ENCODE data around the gene TEX13C. TPM values are rescaled to one million over a fixed set of nuclear protein-coding genes. Genes with fewer than 3 reads are reported as not detected.
"Not testable (repeated sequence)": the region's sequence is repeated elsewhere in the genome, so short reads cannot be mapped to it uniquely, and the experiment has no call there.

TEX13C gene
- total and polyA plus RNA-seq, 2 of the 13 experiments (the other 11 are each of a cell fraction or from before 2014, with no cell fraction given), result not detected

DNA sequence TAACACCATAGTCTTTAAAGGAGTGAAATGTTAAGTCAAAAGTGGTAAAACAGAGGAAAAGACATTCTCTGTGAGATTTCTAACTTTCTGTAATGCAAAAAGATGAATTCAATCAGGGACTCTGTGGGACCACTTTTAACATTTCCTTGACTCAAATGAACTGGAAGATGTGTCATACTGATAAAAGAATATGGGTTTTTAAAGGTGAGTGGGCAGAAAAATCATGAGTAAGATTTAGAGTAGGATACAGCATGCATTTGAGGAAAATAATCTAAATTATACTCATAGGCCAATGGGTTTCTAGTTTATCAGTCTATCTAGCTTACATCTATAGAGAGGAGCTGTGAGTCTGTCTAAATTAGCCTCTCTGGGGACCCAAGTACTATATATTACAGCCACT is 11.0 kb upstream of the TEX13C start:
- Histone ChIP-seq H3K4me1 (ENCODE audit: insufficient read depth, low read length) (no peaks in the 10 kb centered on the region), H3K4me2 (ENCODE audit: low read depth, low read length) (no peak overlapping the region), H3K36me3 (replicated peaks in 1 of 2; ENCODE audit: control insufficient read depth in 1 of 2, insufficient read depth in 2 of 2, low read length in 2 of 2) (no peaks in the 10 kb centered on the region), H3K9me3 (ENCODE audit: low read length) (no peaks in the 10 kb centered on the region), H2AFZ (ENCODE audit: low read length) (no peak overlapping the region), H3K79me2 (ENCODE audit: insufficient read depth, low read length) (no peaks in the 10 kb centered on the region), H3K4me3 (replicated peaks in 1 of 3; ENCODE audit: insufficient read depth in 1 of 3, low read depth in 2 of 3, low read length in 3 of 3) (no peak overlapping the region), H4K20me1 (ENCODE audit: insufficient read depth, low read length) (no peaks in the 10 kb centered on the region), H3K27me3 (ENCODE audit: control insufficient read depth in 1 of 2, insufficient read depth in 2 of 2, low read length in 2 of 2) (no peaks in the 10 kb centered on the region), H3K27ac (ENCODE audit: extremely low read length, insufficient read depth, low read length) (no peak overlapping the region), H3K9ac (ENCODE audit: insufficient read depth, low read depth, low read length) (no peak overlapping the region)
- ChIA-PET CTCF (ENCODE audit: low intra/inter-chr PET ratio, low total read pairs) (no interaction called here), POLR2A (no interaction called here)
- TF ChIP-seq FOXK1 (CRISPR knock-in tag; IDR thresholded peaks at IDR 0.05; ENCODE audit: borderline replicate concordance, low read depth) (no peak), ZNF337 (CRISPR knock-in tag; IDR thresholded peaks at IDR 0.05; ENCODE audit: borderline replicate concordance, low read depth) (no peak), RAD51 (IDR thresholded peaks at IDR 0.05; ENCODE audit: borderline replicate concordance) (no peak), ZSCAN9 (CRISPR knock-in tag; IDR thresholded peaks at IDR 0.05; ENCODE audit: borderline replicate concordance) (no peak), SCMH1 (CRISPR knock-in tag; IDR thresholded peaks at IDR 0.05; ENCODE audit: borderline replicate concordance) (no peak), ZNF138 (CRISPR knock-in tag; IDR thresholded peaks at IDR 0.05; ENCODE audit: low read depth) (no peak)
- TF ChIP-seq, protein P1, sequence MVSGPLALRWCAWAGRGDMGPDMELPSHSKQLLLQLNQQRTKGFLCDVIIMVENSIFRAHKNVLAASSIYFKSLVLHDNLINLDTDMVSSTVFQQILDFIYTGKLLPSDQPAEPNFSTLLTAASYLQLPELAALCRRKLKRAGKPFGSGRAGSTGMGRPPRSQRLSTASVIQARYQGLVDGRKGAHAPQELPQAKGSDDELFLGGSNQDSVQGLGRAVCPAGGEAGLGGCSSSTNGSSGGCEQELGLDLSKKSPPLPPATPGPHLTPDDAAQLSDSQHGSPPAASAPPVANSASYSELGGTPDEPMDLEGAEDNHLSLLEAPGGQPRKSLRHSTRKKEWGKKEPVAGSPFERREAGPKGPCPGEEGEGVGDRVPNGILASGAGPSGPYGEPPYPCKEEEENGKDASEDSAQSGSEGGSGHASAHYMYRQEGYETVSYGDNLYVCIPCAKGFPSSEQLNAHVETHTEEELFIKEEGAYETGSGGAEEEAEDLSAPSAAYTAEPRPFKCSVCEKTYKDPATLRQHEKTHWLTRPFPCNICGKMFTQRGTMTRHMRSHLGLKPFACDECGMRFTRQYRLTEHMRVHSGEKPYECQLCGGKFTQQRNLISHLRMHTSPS (CRISPR knock-in tag; IDR thresholded peaks at IDR 0.05; ENCODE audit: low read depth), result no peak
- TF ChIP-seq, protein P2, sequence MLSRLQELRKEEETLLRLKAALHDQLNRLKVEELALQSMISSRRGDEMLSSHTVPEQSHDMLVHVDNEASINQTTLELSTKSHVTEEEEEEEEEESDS (CRISPR knock-in tag; IDR thresholded peaks at IDR 0.05; ENCODE audit: borderline replicate concordance), result no peak
- TF ChIP-seq, protein P3, sequence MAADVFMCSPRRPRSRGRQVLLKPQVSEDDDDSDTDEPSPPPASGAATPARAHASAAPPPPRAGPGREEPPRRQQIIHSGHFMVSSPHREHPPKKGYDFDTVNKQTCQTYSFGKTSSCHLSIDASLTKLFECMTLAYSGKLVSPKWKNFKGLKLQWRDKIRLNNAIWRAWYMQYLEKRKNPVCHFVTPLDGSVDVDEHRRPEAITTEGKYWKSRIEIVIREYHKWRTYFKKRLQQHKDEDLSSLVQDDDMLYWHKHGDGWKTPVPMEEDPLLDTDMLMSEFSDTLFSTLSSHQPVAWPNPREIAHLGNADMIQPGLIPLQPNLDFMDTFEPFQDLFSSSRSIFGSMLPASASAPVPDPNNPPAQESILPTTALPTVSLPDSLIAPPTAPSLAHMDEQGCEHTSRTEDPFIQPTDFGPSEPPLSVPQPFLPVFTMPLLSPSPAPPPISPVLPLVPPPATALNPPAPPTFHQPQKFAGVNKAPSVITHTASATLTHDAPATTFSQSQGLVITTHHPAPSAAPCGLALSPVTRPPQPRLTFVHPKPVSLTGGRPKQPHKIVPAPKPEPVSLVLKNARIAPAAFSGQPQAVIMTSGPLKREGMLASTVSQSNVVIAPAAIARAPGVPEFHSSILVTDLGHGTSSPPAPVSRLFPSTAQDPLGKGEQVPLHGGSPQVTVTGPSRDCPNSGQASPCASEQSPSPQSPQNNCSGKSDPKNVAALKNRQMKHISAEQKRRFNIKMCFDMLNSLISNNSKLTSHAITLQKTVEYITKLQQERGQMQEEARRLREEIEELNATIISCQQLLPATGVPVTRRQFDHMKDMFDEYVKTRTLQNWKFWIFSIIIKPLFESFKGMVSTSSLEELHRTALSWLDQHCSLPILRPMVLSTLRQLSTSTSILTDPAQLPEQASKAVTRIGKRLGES (CRISPR knock-in tag; IDR thresholded peaks at IDR 0.05; ENCODE audit: borderline replicate concordance), result no peak
- in situ Hi-C loops (cut with HindIII; ENCODE audit: extremely low pct_ligation_motif_present, low pct_unique_long_range_greater_than_20kb) (no loop called here), intact Hi-C loops (cut with micrococcal nuclease; ENCODE audit: unreplicated experiment) (no loop called here)
- no peak for ATAC-seq
- DNase-seq (ENCODE audit: low spot score), result no peak
- no TSS peak for BruUV-seq (replicated peaks)
- no peak for FAIRE-seq

DNA sequence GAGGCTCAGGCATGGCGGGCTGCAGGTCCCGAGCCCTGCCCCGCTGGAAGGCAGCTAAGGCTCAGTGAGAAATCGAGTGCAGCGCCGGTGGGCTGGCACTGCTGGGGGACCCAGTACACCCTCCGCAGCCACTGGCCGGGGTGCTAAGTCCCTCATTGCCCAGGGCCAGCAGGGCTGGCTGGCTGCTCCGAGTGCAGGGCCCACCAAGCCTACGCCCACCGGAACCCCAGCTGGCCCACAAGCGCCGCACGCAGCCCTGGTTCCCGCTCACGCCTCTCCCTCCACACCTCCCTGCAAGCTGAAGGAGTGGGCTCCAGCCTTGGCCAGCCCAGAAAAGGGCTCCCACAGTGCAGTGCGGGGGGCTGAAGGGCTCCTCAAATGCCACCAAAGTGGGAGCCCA is 505 bp upstream of the TEX13C start:
- H4K20me1 ChIP-seq (ENCODE audit: insufficient read depth, low read length); H3K4me2 ChIP-seq (ENCODE audit: low read depth, low read length); FAIRE-seq; ATAC-seq; H3K9ac ChIP-seq (ENCODE audit: insufficient read depth, low read depth, low read length); H2AFZ ChIP-seq (ENCODE audit: low read length); H3K4me1 ChIP-seq (ENCODE audit: insufficient read depth, low read length); BruUV-seq (replicated peaks); POLR2A ChIA-PET; H3K9me3 ChIP-seq (ENCODE audit: low read length); H3K36me3 ChIP-seq (replicated peaks in 1 of 2; ENCODE audit: control insufficient read depth in 1 of 2, insufficient read depth in 2 of 2, low read length in 2 of 2); intact Hi-C loops (cut with micrococcal nuclease; ENCODE audit: unreplicated experiment); H3K27me3 ChIP-seq (ENCODE audit: control insufficient read depth in 1 of 2, insufficient read depth in 2 of 2, low read length in 2 of 2); H3K4me3 ChIP-seq (replicated peaks in 1 of 3; ENCODE audit: insufficient read depth in 1 of 3, low read depth in 2 of 3, low read length in 3 of 3); in situ Hi-C loops (cut with HindIII; ENCODE audit: extremely low pct_ligation_motif_present, low pct_unique_long_range_greater_than_20kb); CTCF ChIA-PET (ENCODE audit: low intra/inter-chr PET ratio, low total read pairs); DNase-seq (ENCODE audit: low spot score); H3K27ac ChIP-seq (ENCODE audit: extremely low read length, insufficient read depth, low read length); H3K79me2 ChIP-seq (ENCODE audit: insufficient read depth, low read length): not testable (repeated sequence)
- no CpG with 5 or more reads among the region's 17 CpGs for WGBS (ENCODE audit: low lambda C conversion rate)

Data from HepG2 (cell line).